Karpas-422 (cell line): ENCODE measurements around the gene AREL1. TPM values are rescaled to one million over a fixed set of nuclear protein-coding genes. Genes with fewer than 3 reads are reported as not detected.
A peak's percentile ranks its signal among the peaks of the same experiment; 100 is the strongest.

Experiments
- DNase-seq: peaks from one replicate; pipeline ENCODE4 v3.0.0-alpha.2; 2015
- H2AFZ ChIP-seq: fragments of 200-600 bp; sonication (generic); 2 replicates; pipeline ENCODE4 v1.6.1; 2014; ENCODE audit warnings: antibody characterized with exemption, low read length, mixed read lengths
- H3K27ac ChIP-seq: fragments of 200-600 bp; sonication (generic); 2 replicates; pipeline ENCODE4 v1.5.1; 2014; ENCODE audit warnings: mild to moderate bottlenecking, low read length, moderate library complexity
- H3K27me3 ChIP-seq: fragments of 200-600 bp; sonication (generic); 2 replicates; pipeline ENCODE4 v1.6.1; 2014; ENCODE audit warnings: low read length, mixed read lengths
- H3K36me3 ChIP-seq: fragments of 200-600 bp; sonication (generic); 2 replicates; pipeline ENCODE4 v1.6.1; 2014; ENCODE audit warnings: low read length, mixed read lengths; ENCODE audit not compliant: insufficient read depth
- H3K4me1 ChIP-seq: fragments of 200-600 bp; sonication (generic); 2 replicates; pipeline ENCODE4 v1.6.1; 2014; ENCODE audit warnings: mild to moderate bottlenecking, low read length, mixed read lengths
- H3K4me2 ChIP-seq: fragments of 200-600 bp; sonication (generic); 2 replicates; pipeline ENCODE4 v1.6.1; 2014; ENCODE audit warnings: low read length, low read depth, mild to moderate bottlenecking; ENCODE audit not compliant: poor library complexity, severe bottlenecking
- H3K4me3 ChIP-seq: fragments of 200-600 bp; sonication (generic); 2 replicates; pipeline ENCODE4 v1.5.1; 2014; ENCODE audit warnings: mild to moderate bottlenecking, antibody characterized with exemption, low read length, mixed read lengths
- H3K79me2 ChIP-seq: fragments of 200-600 bp; sonication (generic); 2 replicates; pipeline ENCODE4 v1.6.1; 2014; ENCODE audit warnings: mild to moderate bottlenecking, low read length, mixed read lengths
- H3K9ac ChIP-seq: fragments of 200-600 bp; sonication (generic); 2 replicates; pipeline ENCODE4 v1.6.0; 2014; ENCODE audit warnings: low read length
- H3K9me2 ChIP-seq: fragments of 200-600 bp; sonication (generic), shearing (Covaris generic); replicated peaks from 2 replicates; pipeline ENCODE4 v1.6.0; 2014; ENCODE audit warnings: mild to moderate bottlenecking, low read length, moderate library complexity; ENCODE audit not compliant: insufficient read depth
- H3K9me3 ChIP-seq: fragments of 300-700, 200-600 bp; sonication (generic); 2 replicates; pipeline ENCODE4 v1.6.1; 2014; ENCODE audit warnings: low read length, mixed read lengths
- H4K20me1 ChIP-seq: fragments of 200-600 bp; sonication (generic); 2 replicates; pipeline ENCODE4 v1.6.1; 2014; ENCODE audit warnings: mild to moderate bottlenecking, antibody characterized with exemption, low read length, low read depth; ENCODE audit not compliant: insufficient read depth
- total RNA-seq: library from RNA; depleted of rRNA; stranded (reverse); fragments of >200 nt; shearing (Covaris generic); gene quantifications from 2 replicates; pipeline ENCODE4 v1.2.3, GENCODE V29; 2014; ENCODE audit warnings: low replicate concordance

The AREL1 gene
- total RNA-seq, 1 experiment from 2014 or later, result 70.9 TPM

DNA sequence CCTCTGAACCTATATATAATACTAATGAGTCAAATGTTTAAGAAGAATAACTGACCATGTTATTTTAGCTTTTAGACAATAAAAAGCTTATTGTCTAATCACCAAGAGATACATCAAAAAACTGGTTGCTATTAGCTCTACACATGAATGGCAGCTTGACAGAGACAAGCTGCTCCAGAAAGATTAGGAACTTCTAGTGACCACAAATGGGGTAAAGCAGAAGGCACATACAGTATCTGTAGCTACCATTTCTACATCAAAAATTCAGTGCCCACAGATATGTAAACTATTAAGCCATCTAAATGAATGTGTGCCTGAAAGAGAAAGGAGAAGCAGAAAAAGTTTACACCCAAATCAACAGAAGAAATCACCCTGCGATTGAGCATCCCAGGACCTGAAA, 2.4 kb downstream of the AREL1 start:
- H3K4me3 ChIP-seq, result no peak overlapping the region
- H3K9me2 ChIP-seq, result no peaks in the 10 kb centered on the region
- H3K4me2 ChIP-seq, result peak overlapping the region; percentile 3
- H2AFZ ChIP-seq, result no peak overlapping the region
- H3K4me1 ChIP-seq, result peaks cover 33% of the 10 kb centered on the region
- no peak overlapping the region for H3K27ac ChIP-seq
- H3K79me2 ChIP-seq, result peaks cover 96% of the 10 kb centered on the region
- no peaks in the 10 kb centered on the region for H3K9me3 ChIP-seq
- peaks cover 18% of the 10 kb centered on the region; the same call in 1 of the 2 replicates for H3K36me3 ChIP-seq
- no peaks in the 10 kb centered on the region for H3K27me3 ChIP-seq
- H4K20me1 ChIP-seq, result peaks cover 4% of the 10 kb centered on the region; the same call in 1 of the 2 replicates
- H3K9ac ChIP-seq, result no peak overlapping the region
- no peak for DNase-seq

DNA sequence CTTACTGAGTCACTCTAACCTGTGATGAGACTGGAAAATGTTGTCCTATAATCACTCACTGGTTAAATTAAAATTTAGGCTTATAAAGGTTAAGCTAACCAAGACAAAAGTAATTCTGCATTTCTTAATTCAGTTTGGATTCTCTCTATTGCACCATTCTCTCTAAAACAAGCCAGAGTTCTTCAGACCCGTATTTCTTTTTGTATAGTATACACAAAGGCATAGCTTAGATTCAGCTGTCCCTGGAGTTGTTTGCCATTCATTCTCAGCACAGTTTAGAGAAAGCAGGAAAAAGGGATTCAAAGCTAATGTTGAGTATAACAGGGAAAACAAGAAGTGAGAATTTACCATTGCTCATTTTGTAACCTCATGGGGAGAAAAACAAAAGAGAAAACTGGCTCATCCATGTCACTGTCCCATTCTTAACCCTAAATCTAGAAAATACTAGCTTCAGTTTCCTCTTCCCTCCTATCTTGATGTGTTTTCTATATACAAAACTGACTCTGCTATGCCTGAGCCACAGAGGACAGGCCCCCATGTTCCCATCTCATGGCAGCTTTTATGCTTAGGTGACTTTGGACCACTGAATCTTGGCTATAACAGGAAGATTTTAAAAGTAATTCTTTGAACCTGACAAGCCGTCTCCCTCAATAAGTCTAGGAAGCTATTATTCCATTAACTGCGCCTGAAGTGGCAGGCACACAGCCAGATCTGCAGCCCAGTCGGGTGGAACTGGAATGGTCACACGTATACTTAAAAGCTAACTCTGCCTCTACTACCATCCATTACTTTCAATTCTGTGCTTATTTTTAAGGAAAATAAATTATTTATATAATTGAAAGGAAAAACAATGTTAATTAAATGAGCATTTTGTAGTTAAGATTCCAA, 7.0 kb downstream of the AREL1 start:
- H3K9me3 ChIP-seq, result peaks cover 9% of the 10 kb centered on the region
- no peak overlapping the region for H2AFZ ChIP-seq
- H3K4me1 ChIP-seq, result peaks cover 12% of the 10 kb centered on the region
- no peak overlapping the region for H3K27ac ChIP-seq
- H3K4me2 ChIP-seq, result no peak overlapping the region
- H3K36me3 ChIP-seq, result peaks cover 19% of the 10 kb centered on the region
- H3K79me2 ChIP-seq, result peaks cover 99% of the 10 kb centered on the region
- H3K9me2 ChIP-seq, result no peaks in the 10 kb centered on the region
- no peak overlapping the region for H3K4me3 ChIP-seq
- H3K27me3 ChIP-seq, result no peaks in the 10 kb centered on the region
- no peak overlapping the region for H3K9ac ChIP-seq
- H4K20me1 ChIP-seq, result no peaks in the 10 kb centered on the region
- no peak for DNase-seq

DNA sequence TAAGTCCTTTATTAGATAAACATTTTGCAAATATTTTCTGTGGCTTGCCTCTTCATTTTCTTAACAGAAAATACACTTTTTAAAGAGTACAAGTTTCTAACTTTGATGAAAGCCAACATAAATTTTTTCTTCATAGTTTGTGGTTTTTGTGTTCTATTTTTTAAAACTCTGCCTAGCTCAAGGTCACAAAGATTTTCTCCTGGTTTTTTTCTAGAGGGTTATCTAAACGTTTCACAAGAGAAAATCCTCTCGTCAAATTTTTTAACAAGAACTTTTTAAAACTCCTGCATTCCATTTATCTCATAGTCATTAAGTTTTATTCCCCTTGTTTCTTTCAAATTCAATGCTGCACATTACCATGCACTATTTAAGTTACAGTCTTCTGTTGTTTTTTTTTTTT, 8.2 kb downstream of the AREL1 start:
- Histone ChIP-seq H3K36me3 (peaks cover 15% of the 10 kb centered on the region), H3K4me2 (no peak overlapping the region), H3K4me1 (peaks cover under 1% of the 10 kb centered on the region; the same call in 1 of the 2 replicates), H3K27me3 (no peaks in the 10 kb centered on the region), H4K20me1 (no peaks in the 10 kb centered on the region), H3K27ac (no peak overlapping the region), H2AFZ (no peak overlapping the region), H3K9me2 (no peaks in the 10 kb centered on the region), H3K79me2 (peaks cover 99% of the 10 kb centered on the region), H3K4me3 (no peak overlapping the region), H3K9me3 (peaks cover 9% of the 10 kb centered on the region), H3K9ac (no peak overlapping the region)
- DNase-seq, result no peak

DNA sequence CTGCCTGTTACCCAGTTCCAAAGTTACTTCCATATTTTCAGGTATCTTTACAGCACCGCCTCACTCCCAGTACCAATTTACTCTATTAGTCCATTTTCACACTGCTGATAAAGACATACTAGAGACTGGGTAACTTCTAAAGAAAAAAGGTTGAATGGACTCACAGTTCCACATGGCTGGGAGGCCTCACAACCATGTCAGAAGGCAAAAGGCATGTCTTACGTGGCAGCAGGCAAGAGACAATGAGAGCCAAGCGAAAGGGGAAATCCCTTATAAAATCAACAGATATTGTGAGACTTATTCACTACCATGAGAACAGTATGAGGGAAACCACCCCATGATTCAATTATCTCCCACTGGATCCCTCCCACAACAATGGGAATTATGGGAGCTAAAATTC, 9.8 kb downstream of the AREL1 start:
- H3K4me3 ChIP-seq, result no peak overlapping the region
- no peaks in the 10 kb centered on the region for H3K9me2 ChIP-seq
- H3K9ac ChIP-seq, result no peak overlapping the region
- H3K79me2 ChIP-seq, result peaks cover 99% of the 10 kb centered on the region
- no peaks in the 10 kb centered on the region for H4K20me1 ChIP-seq
- H3K4me1 ChIP-seq, result no peaks in the 10 kb centered on the region
- peaks cover 11% of the 10 kb centered on the region for H3K36me3 ChIP-seq
- H3K27ac ChIP-seq, result no peak overlapping the region
- H3K27me3 ChIP-seq, result no peaks in the 10 kb centered on the region
- DNase-seq, result no peak
- no peak overlapping the region for H3K4me2 ChIP-seq
- no peak overlapping the region for H2AFZ ChIP-seq
- H3K9me3 ChIP-seq, result peaks cover 9% of the 10 kb centered on the region

DNA sequence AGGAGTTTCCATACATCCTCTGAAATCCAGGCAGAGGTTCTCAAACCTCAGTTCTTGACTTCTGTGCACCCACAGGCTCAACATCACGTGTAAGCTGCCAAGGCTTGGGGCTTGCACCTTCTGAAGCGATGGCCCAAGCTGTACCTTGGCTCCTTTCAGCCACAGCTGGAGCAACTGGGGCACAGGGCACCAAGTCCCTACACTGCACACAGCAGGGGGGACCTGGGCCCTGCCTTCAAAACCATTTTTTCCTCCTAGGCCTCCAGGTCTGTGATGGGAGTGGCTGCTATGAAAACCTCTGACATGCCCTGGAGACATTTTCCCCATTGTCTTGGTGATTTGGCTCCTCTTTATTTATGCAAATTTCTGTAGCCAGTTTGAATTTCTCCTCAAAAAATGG, 10.6 kb downstream of the AREL1 start:
- DNase-seq, result no peak
- Histone ChIP-seq H3K4me1 (peaks cover 3% of the 10 kb centered on the region; the same call in 1 of the 2 replicates), H3K9me3 (peaks cover 9% of the 10 kb centered on the region), H3K36me3 (peaks cover 17% of the 10 kb centered on the region), H3K9ac (no peak overlapping the region), H3K79me2 (peaks cover 100% of the 10 kb centered on the region), H3K4me3 (no peak overlapping the region), H3K9me2 (no peaks in the 10 kb centered on the region), H3K27ac (no peak overlapping the region), H3K4me2 (no peak overlapping the region), H3K27me3 (no peaks in the 10 kb centered on the region), H2AFZ (no peak overlapping the region), H4K20me1 (no peaks in the 10 kb centered on the region)

DNA sequence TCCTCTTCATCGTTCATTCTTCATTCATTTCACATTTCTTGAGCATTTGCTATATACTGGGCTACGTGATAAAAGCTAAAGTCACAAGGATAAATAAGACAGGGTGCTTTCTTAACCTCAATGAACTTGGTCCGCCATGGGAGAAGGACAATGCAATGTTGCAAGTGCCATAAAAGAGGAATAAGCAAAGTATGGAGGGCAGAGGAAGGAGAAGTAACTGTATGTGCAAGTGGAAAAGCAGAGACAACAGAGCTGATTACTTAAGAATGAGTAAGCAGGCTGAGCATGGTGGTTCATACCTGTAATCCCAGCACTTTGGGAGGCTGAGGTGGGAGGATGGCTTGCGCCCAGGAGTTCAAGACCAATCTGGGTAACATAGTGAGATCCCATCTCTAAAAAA, 14.4 kb downstream of the AREL1 start:
- H2AFZ ChIP-seq, result no peak overlapping the region
- no peaks in the 10 kb centered on the region for H3K9me2 ChIP-seq
- no peak overlapping the region for H3K9ac ChIP-seq
- H3K36me3 ChIP-seq, result peaks cover 12% of the 10 kb centered on the region
- DNase-seq, result no peak
- H3K27me3 ChIP-seq, result no peaks in the 10 kb centered on the region
- peaks cover 9% of the 10 kb centered on the region; the same call in 1 of the 2 replicates for H3K4me1 ChIP-seq
- H3K4me3 ChIP-seq, result no peak overlapping the region
- peaks cover under 1% of the 10 kb centered on the region; the same call in 1 of the 2 replicates for H4K20me1 ChIP-seq
- H3K27ac ChIP-seq, result no peak overlapping the region
- peaks cover 6% of the 10 kb centered on the region for H3K9me3 ChIP-seq
- peaks cover 96% of the 10 kb centered on the region for H3K79me2 ChIP-seq
- H3K4me2 ChIP-seq, result no peak overlapping the region

DNA sequence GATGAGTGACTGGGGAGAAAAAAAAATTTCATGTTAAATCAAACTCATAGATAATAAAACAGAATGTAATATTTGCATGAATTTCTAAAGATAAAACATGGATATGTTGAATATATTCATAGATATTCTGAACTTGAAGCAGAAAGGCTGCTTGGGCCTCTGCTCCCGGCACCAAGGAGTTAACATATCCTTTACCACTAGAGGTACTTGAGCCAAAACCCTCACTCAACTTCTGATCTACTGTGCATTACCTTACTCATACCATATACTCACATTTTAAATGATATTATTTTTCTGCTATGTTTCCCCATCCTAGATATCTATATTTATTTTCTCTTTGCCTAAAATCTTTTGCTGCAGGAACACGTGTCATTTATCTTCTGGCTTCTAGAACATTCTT, 14.9 kb downstream of the AREL1 start:
- DNase-seq, result no peak
- H3K9me3 ChIP-seq, result peaks cover 5% of the 10 kb centered on the region; the same call in 1 of the 2 replicates
- peaks cover 10% of the 10 kb centered on the region; the same call in 1 of the 2 replicates for H3K36me3 ChIP-seq
- peaks cover 4% of the 10 kb centered on the region; the same call in 1 of the 2 replicates for H4K20me1 ChIP-seq
- no peak overlapping the region for H3K9ac ChIP-seq
- H3K27me3 ChIP-seq, result no peaks in the 10 kb centered on the region
- peaks cover 9% of the 10 kb centered on the region; the same call in 1 of the 2 replicates for H3K4me1 ChIP-seq
- H2AFZ ChIP-seq, result no peak overlapping the region
- no peaks in the 10 kb centered on the region for H3K9me2 ChIP-seq
- no peak overlapping the region for H3K4me2 ChIP-seq
- H3K27ac ChIP-seq, result no peak overlapping the region
- H3K79me2 ChIP-seq, result peaks cover 96% of the 10 kb centered on the region
- H3K4me3 ChIP-seq, result no peak overlapping the region

DNA sequence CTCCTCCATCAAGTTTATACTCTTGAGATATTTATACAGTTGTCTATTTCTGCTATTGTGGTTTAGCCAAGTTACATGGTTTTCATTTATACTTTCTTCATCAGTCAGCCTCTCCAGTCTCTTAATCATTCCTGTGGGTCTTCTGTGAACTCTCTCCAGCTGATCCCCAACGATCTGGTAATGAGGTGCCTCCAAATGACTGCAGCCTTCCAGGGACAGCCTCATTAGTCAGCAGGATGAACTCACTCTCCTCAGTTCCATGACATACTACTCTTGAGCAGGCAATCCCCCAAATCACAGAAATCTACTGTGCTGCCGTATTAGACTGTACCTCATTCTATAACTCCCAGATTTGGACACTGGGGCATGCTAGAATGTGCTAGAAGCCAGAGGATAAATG, 15.3 kb downstream of the AREL1 start:
- no peak overlapping the region for H3K4me3 ChIP-seq
- peaks cover 8% of the 10 kb centered on the region; the same call in 1 of the 2 replicates for H3K36me3 ChIP-seq
- H3K9ac ChIP-seq, result no peak overlapping the region
- no peak overlapping the region for H2AFZ ChIP-seq
- peaks cover 9% of the 10 kb centered on the region; the same call in 1 of the 2 replicates for H3K4me1 ChIP-seq
- DNase-seq, result no peak
- H3K79me2 ChIP-seq, result peaks cover 96% of the 10 kb centered on the region
- no peak overlapping the region for H3K4me2 ChIP-seq
- no peaks in the 10 kb centered on the region for H3K27me3 ChIP-seq
- H3K9me2 ChIP-seq, result no peaks in the 10 kb centered on the region
- H3K27ac ChIP-seq, result no peak overlapping the region
- peaks cover 5% of the 10 kb centered on the region; the same call in 1 of the 2 replicates for H3K9me3 ChIP-seq
- peaks cover 4% of the 10 kb centered on the region; the same call in 1 of the 2 replicates for H4K20me1 ChIP-seq
